LNCaP clone FGC (cell line): ENCODE results near the gene PMIS2.

Experiments used
- DNase-seq: peaks from one replicate; pipeline ENCODE4 v3.0.0-alpha.2; 2011; ENCODE audit warnings: low read depth
- H3K4me3 ChIP-seq: 2 replicates; pipeline ENCODE4 v1.5.1; 2011; ENCODE audit warnings: mild to moderate bottlenecking, low read depth, low read length, control low read depth
- TF ChIP-seq, protein P1 (sequence below): IDR thresholded peaks from 2 replicates; pipeline ENCODE4 v1.5.1; 2012; ENCODE audit warnings: mild to moderate bottlenecking; ENCODE audit not compliant: control insufficient read depth, insufficient read depth; ENCODE audit errors: extremely low read depth

Gene PMIS2

DNA sequence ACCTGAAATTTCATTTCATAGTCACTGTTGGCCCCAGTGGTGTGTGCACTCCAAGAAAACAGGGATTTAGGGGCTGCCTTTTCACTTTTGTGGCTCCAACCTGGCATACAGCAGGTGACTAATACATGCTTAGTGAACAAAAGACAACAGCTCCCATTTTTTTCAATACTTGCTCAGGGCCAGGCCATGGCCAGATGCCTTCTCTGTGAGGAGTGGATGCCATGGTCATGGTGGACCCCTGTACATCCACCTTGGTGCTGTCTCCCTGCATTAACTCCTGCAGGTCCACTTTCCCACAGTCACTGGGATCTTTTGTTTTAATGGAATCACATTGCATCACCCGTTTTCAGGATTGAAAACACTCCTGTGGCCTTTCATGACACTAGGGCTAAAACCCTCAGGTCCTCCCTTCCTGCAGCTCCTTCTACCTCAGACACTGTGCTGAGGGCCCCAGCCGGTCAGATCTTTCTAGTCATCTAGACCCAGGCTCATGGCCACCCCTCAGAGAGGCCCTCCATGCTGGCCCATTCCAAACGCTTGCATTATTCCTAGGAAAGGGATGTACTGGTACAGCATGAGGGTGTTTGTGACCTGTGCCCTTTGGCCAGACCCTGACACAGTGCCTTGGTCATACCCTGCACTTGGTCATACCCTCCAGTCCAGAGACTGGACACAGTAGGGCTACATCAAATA lies 41.7 kb upstream of the PMIS2 start:
- TF ChIP-seq, protein P1, sequence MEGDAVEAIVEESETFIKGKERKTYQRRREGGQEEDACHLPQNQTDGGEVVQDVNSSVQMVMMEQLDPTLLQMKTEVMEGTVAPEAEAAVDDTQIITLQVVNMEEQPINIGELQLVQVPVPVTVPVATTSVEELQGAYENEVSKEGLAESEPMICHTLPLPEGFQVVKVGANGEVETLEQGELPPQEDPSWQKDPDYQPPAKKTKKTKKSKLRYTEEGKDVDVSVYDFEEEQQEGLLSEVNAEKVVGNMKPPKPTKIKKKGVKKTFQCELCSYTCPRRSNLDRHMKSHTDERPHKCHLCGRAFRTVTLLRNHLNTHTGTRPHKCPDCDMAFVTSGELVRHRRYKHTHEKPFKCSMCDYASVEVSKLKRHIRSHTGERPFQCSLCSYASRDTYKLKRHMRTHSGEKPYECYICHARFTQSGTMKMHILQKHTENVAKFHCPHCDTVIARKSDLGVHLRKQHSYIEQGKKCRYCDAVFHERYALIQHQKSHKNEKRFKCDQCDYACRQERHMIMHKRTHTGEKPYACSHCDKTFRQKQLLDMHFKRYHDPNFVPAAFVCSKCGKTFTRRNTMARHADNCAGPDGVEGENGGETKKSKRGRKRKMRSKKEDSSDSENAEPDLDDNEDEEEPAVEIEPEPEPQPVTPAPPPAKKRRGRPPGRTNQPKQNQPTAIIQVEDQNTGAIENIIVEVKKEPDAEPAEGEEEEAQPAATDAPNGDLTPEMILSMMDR = no peak
- no peak for DNase-seq

DNA sequence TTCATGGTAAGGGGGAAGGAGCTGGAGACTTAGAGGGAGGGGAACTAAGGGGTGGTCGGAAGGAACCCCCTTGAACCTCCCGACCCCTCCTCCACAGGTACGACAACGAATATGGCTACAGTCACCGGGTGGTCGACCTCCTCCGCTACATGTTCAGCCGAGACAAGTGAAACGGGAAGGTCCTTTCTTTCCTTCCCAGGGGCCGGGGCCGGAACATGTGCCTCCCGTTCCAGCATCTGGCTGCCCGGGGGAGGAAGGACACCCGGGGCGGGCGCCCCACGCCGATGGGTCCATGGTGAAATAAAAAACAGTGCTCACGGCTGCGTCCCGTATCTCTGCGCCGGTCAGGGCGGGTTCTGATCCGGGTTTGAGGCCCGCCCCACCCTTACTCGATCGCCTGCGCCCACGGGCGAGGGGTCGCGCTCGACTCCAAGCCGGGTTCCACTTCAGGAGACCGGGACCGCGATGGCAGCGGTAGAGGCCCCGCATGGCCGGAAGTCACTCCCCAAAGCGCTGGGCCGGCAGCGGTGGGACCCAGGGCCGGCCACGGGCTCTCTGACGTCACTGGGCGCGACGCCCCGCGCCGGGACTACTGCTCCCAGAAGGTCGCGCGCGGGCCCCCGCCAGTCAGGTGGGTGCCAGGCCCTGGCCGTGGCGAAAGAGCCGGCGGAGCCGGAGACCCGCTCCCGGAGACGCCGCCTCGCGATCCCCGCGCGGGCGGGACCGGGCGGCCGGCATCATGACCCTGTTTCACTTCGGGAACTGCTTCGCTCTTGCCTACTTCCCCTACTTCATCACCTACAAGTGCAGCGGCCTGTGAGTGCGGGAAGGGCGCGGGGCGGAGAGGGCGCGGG lies 40.7 kb upstream of the PMIS2 start, which contains the start of gene TMEM147:
TMEM147 (plus strand) TSS at position 626 of the 854 bp plus-strand sequence; CDS start at position 740, 114 bp downstream.
- H3K4me3 ChIP-seq = peak within 1 kb of the TSS; percentile 98
- TF ChIP-seq, protein P1 = no peak
- DNase-seq = peak; percentile 59

More for the DNA sequence above, 41.7 kb upstream of the PMIS2 start:
- peak overlapping the region; percentile 98 for H3K4me3 ChIP-seq

DNA sequence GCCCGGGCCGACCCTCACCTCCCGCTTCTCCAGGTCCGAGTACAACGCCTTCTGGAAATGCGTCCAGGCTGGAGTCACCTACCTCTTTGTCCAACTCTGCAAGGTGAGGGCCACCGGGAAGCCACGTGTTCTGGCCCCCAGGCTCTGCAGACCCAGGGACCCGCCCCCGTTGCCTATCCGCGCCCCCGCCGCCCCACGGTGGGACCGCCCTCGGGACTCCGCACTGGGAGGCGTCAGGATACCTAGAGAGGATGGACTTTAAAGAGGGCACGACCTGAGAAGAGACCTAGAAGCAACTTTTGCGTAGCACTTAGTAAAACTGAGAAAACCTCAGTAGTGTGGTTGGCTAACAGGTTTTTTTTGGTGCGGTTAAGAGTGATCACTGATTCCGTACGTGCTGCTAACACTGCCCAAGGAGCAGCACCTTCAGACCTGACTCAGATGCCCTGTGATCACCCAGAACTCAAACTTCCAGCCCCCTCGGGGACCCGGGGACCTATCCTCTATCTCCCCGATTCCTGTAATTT lies 40.1 kb upstream of the PMIS2 start:
- no peak for DNase-seq
- TF ChIP-seq, protein P1 = no peak
- H3K4me3 ChIP-seq = peak overlapping the region; percentile 98

DNA sequence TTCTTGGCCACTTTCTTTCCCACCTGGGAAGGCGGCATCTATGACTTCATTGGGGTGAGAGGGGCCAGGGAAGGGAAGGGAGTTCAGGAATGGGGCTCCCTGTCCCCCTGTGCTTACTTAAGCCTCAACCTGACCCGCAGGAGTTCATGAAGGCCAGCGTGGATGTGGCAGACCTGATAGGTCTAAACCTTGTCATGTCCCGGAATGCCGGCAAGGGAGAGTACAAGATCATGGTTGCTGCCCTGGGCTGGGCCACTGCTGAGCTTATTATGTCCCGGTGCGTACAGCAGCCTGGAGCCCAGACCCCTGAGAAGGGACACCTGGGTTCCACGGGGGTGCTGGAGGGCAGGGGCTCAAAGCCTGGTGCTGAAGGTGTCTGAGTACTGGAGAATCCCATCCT lies 39.4 kb upstream of the PMIS2 start:
- peak overlapping the region; percentile 98 for H3K4me3 ChIP-seq
- TF ChIP-seq, protein P1 = no peak
- no peak for DNase-seq

DNA sequence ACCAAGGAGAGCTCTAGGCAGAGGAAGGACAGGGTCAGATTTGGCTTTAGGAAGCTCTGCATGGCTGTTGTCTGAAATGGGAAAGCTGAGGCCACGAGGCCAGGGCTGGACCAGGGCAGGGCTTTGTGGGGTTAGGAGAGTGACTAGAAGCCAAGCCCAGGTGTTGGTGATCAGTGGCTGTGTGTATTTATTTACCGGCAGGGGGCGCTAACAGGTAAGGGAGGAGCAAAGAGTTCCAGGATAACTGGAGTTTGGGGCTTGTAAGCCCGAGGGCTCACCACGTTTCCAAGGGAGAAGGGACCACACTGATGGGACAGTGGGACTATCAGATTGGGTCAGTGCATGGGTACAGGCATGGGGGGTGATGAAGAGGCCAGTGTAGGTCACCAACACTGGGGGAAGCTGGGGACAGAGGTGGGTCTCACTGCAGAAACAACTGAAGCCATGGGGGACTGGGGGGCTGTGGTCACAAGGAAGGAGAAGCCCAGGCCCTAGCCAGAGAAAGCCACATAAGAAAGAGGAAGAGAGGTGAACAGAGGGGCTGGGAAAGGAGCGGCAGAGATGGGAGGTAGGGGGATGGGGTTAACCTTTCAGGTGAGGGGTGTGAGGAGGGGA lies 36.7 kb upstream of the PMIS2 start:
- no peak overlapping the region for H3K4me3 ChIP-seq
- TF ChIP-seq, protein P1 = peak; percentile 87
- no peak for DNase-seq

DNA sequence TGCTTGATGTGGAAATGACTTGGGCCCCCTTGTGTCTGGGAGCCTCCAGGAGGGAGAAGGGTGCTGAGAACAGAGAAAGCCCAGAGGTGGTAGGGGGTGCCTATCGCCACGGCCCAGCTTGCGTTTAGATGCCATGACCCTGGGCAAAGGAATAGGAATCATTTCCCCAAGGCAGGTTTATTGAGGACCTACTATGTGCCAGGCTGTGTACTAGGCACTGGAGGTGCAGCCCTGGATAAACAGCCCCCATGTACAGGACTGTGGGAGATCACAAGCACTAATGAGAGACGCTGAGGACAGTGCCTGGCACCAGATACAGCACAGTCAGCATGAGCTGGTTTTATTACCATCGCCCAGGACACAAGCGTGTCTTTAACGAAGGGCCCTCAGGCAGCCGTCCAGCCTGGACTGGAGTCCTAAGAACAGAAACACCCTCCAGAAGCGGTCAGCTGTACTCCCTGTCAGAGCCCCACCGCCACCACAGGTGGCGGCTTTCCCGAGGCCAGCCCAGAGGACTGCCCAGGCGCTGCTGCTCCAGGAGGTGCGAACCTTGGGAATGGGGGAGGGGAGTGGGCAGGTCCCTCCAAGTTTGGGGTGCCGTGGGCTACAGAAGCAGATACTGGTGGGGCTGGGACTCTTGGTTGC lies 36.0 kb upstream of the PMIS2 start:
- TF ChIP-seq, protein P1 = no peak
- DNase-seq = no peak
- H3K4me3 ChIP-seq = no peak overlapping the region
